ENCODE results near the gene LINGO3. TPM values are rescaled to one million over a fixed set of nuclear protein-coding genes. Genes with fewer than 3 reads are reported as not detected.

The LINGO3 gene
- total RNA-seq, 4 donors from 2014 or later: not detected

DNA sequence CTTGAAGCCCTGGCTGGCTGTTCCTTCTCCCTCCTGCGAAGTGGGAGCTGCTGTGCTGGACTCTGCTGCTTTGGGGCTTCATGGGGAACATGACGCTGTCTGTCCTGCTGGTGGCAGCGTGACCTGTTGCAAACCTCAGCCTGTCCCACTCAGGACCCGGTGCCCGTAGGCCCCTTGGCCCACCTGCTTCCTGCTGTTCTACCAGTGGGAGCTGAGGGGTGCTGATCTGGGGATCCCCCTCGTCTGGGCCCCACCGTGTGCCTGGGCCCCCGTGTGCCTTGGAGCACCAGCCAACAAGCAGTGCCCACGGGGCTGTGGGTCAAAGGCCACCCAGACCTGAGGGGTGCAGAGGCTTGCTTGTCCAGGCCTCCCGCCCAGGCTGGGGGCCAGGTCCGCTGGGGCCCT lies 25.9 kb upstream of the LINGO3 start:
- peaks cover 0 to 25% (median 15%) of the 10 kb centered on the region in 4 donors for H3K36me3 ChIP-seq
- intact Hi-C loops (cut with DNase I): no loop called here
- H3K4me3 ChIP-seq: no peak overlapping the region
- H3K27me3 ChIP-seq: no peaks in the 10 kb centered on the region
- H3K27ac ChIP-seq (replicated peaks in 1 of 4): no peak overlapping the region
- no peaks in the 10 kb centered on the region for H3K9me3 ChIP-seq
- WGBS: 71% methylated on average over 4 of the region's 11 CpGs
- peaks cover 42 to 71% (median 62%) of the 10 kb centered on the region in 4 donors for H3K4me1 ChIP-seq
- DNase-seq (ENCODE audit: extremely low spot score): no peak
- TF ChIP-seq POLR2AphosphoS5 (IDR thresholded peaks at IDR 0.05): no peak
- TF ChIP-seq EP300 (IDR thresholded peaks at IDR 0.05): no peak
- no peak for TF ChIP-seq POLR2A (IDR thresholded peaks at IDR 0.05; ENCODE audit: low read depth)
- TF ChIP-seq, protein P1, sequence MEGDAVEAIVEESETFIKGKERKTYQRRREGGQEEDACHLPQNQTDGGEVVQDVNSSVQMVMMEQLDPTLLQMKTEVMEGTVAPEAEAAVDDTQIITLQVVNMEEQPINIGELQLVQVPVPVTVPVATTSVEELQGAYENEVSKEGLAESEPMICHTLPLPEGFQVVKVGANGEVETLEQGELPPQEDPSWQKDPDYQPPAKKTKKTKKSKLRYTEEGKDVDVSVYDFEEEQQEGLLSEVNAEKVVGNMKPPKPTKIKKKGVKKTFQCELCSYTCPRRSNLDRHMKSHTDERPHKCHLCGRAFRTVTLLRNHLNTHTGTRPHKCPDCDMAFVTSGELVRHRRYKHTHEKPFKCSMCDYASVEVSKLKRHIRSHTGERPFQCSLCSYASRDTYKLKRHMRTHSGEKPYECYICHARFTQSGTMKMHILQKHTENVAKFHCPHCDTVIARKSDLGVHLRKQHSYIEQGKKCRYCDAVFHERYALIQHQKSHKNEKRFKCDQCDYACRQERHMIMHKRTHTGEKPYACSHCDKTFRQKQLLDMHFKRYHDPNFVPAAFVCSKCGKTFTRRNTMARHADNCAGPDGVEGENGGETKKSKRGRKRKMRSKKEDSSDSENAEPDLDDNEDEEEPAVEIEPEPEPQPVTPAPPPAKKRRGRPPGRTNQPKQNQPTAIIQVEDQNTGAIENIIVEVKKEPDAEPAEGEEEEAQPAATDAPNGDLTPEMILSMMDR (IDR thresholded peaks at IDR 0.05): no peak

DNA sequence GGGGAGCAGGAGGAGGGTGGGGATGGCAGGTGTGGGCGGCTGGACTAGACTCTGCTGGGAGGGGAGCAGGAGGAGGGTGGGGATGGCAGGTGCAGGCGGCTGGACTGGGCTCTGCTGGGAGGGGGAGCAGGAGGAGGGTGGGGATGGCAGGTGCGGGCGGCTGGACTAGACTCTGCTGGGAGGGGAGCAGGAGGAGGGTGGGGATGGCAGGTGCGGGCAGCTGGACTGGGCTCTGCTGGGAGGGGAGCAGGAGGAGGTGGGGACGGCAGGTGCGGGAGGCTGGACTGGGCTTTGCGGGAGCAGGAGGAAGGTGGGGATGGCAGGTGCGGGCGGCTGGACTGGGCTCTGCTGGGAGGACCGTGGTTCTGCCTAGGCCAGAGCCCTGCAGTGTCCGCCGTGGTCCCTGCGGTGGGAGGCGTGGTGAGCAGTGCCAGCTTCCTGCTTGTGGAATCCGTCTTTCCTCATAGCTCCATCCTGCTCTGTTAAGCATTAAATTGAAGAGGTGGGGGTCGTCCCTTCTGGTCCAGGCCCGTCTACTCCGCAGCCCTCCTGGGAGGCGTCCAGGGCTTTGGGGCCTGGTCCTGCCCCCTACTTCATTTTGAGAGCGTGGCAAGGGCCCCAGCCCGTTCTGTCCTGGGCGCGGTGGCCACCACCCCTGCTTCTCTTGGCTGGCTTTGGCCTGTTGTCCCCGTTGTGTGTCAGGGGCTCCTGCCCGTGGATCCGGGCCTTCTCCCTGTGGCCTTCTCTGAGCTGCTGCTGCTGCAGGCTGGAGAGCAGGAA lies 25.3 kb upstream of the LINGO3 start:
- 88% methylated on average over 12 of the region's 27 CpGs for WGBS
- Histone ChIP-seq H3K36me3 (peaks cover 0 to 20% (median 11%) of the 10 kb centered on the region in 4 donors), H3K4me3 (no peak overlapping the region), H3K27ac (replicated peaks in 1 of 4) (no peak overlapping the region), H3K4me1 (peaks cover 42 to 71% (median 62%) of the 10 kb centered on the region in 4 donors), H3K27me3 (no peaks in the 10 kb centered on the region), H3K9me3 (no peaks in the 10 kb centered on the region)
- intact Hi-C loops (cut with DNase I): no loop called here
- TF ChIP-seq POLR2AphosphoS5 (IDR thresholded peaks at IDR 0.05): no peak
- TF ChIP-seq POLR2A (IDR thresholded peaks at IDR 0.05; ENCODE audit: low read depth): no peak
- TF ChIP-seq, protein P1 (IDR thresholded peaks at IDR 0.05): no peak
- TF ChIP-seq EP300 (IDR thresholded peaks at IDR 0.05): no peak
- no peak for DNase-seq (ENCODE audit: extremely low spot score)

DNA sequence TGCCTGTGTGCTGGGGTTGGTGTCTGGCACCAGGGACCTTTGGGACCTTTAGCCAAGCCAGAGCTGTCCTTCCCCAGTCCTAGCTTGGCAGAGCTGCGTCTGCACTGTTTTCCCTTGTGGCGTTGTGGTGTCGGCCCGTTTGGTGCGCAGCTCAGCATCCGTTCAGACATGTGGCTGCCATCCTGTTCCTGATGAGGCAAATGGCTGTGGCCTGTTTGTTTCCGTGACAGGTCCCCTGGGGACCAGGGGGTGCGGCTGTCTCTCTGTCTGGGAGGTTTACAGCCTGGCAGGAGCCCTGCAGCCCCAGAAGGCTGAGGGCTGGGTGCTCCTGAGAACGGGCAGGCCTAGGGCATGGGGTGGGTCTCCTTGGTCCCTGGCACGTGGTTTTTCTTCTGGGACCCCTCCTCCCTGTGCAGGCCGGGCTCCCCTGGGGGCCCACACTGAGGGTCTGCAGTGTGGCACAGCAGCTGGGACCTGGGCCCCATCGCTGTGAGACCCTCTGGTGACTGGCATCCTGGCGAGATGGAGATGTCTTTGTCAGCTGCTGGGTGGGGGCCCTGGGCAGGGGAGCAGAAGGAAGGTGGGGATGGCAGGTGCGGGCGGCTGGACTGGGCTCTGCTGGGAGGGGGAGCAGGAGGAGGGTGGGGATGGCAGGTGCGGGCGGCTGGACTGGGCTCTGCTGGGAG lies 24.5 kb upstream of the LINGO3 start:
- Histone ChIP-seq H3K4me1 (peaks cover 47 to 70% (median 65%) of the 10 kb centered on the region in 4 donors), H3K9me3 (no peaks in the 10 kb centered on the region), H3K36me3 (peaks cover 0 to 15% (median 7%) of the 10 kb centered on the region in 4 donors), H3K4me3 (no peak overlapping the region), H3K27ac (replicated peaks in 1 of 4) (peak overlapping the region in 3 of 4 donors; percentile 25 to 55 (median 47)), H3K27me3 (no peaks in the 10 kb centered on the region)
- no peak for TF ChIP-seq EP300 (IDR thresholded peaks at IDR 0.05)
- TF ChIP-seq POLR2AphosphoS5 (IDR thresholded peaks at IDR 0.05): peak in 1 of 2 donors; percentile 22
- no peak for TF ChIP-seq POLR2A (IDR thresholded peaks at IDR 0.05; ENCODE audit: low read depth)
- TF ChIP-seq, protein P1 (IDR thresholded peaks at IDR 0.05): no peak
- intact Hi-C loops (cut with DNase I): no loop called here
- no peak for DNase-seq (ENCODE audit: extremely low spot score)
- WGBS: 70% methylated on average over 12 of the region's 17 CpGs

DNA sequence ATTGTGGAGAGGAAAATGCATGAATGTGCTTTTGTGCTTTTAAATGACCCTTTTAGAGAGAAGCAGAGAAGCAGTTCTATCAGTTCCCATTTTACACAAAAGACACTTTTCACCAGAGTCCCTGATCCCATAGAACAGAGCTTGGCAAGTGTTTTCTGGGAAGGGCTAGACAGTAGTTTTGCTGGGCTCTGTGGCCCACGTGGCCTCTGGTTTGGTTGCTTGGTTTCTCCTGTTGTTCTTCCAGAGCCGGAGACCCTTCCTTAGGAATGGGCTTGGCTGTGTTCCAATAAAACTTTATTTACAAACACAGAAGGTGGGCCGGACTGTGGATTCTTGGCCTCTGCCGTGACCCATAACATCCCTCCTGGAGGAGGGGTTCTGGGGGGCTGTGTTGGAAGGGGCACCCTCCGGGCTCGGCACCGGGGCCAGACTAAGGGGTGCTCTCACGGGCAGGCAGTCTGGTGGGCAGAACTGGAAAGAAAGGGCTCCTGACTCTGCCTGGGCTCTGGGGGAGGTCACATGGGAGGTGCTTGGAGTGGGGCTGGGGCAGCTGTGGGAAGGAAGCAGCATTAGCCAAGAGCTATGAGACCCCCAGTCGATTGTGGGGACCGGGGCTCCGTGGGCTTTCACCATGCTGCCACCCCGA lies 23.8 kb upstream of the LINGO3 start:
- Histone ChIP-seq H3K9me3 (no peaks in the 10 kb centered on the region), H3K36me3 (peaks cover 0 to 7% (median 4%) of the 10 kb centered on the region in 4 donors), H3K27ac (replicated peaks in 1 of 4) (peak overlapping the region in 2 of 4 donors; percentile 47 to 55), H3K4me3 (no peak overlapping the region), H3K27me3 (no peaks in the 10 kb centered on the region), H3K4me1 (peaks cover 55 to 74% (median 70%) of the 10 kb centered on the region in 4 donors)
- intact Hi-C loops (cut with DNase I): no loop called here
- no peak for DNase-seq (ENCODE audit: extremely low spot score)
- 82% methylated on average over 6 of the region's 12 CpGs for WGBS
- TF ChIP-seq EP300 (IDR thresholded peaks at IDR 0.05): no peak
- no peak for TF ChIP-seq POLR2A (IDR thresholded peaks at IDR 0.05; ENCODE audit: low read depth)
- TF ChIP-seq, protein P1 (IDR thresholded peaks at IDR 0.05): no peak
- TF ChIP-seq POLR2AphosphoS5 (IDR thresholded peaks at IDR 0.05): no peak
